K562 (cell line): ENCODE data around the gene ZNF727. TPM values are rescaled to one million over a fixed set of nuclear protein-coding genes. Genes with fewer than 3 reads are reported as not detected.

Source experiments
- ATAC-seq: fragments of 200-7000 bp; cut with Tn5 transposase; 3 replicates; pipeline ENCODE4 v1.9.1; 2020; ENCODE audit warnings: moderate library complexity
- BruUV-seq: library from RNA; stranded (reverse); fragments of 400-500 nt; replicated peaks from 2 replicates; lab custom pipeline; 2021; lab: Mats Ljungman, UMichigan
- CTCF ChIA-PET: fragments of 300-600 bp; formaldehyde crosslinking; extraction: SDS; loops from one replicate; lab custom pipeline; 2021; ENCODE audit warnings: low intra/inter-chr PET ratio; lab: Yijun Ruan, JAX
- POLR2A ChIA-PET: fragments of 300-600, 350-650 bp; sonication (Branson Sonifier 250); formaldehyde crosslinking; extraction: SDS; loops from one replicate; lab custom pipeline; 2021; ENCODE audit warnings: antibody characterized with exemption, inconsistent platforms; lab: Yijun Ruan, JAX
- DNase-seq, 4 experiments: peaks; one replicate each; pipeline versions ENCODE4 v3.0.0 to v3.0.0-alpha.2; 2011 to 2018; ENCODE audit warnings: low spot score in 3 of 4, mixed read lengths in 3 of 4; ENCODE audit errors: extremely low read depth in 1 of 4
- FAIRE-seq: peaks from 2 replicates; lab custom pipeline; 2011; peaks lifted over from hg19 to GRCh38; lab: Jason Lieb, UNC
- H2AFZ ChIP-seq: 2 replicates; pipeline ENCODE4 v1.6.0; 2011; ENCODE audit warnings: low read depth, low read length, control low read depth, inconsistent platforms
- H3K27ac ChIP-seq: fragments of 200-600 bp; 3 replicates; pipeline ENCODE4 v1.8.0; 2011; ENCODE audit warnings: low read depth, mild to moderate bottlenecking, control low read depth, inconsistent platforms, low read length, moderate library complexity, mixed read lengths; ENCODE audit errors: extremely low read depth
- H3K27me3 ChIP-seq, 2 experiments: fragments of 300-600 bp in 1 of 2; 2 replicates in 1 of 2; 3 replicates in 1 of 2; pipeline versions ENCODE4 v1.6.0 to v1.8.0; 2011; ENCODE audit warnings: inconsistent platforms in 2 of 2, low read length in 2 of 2, mild to moderate bottlenecking in 1 of 2, mixed read lengths in 1 of 2, moderate library complexity in 1 of 2; ENCODE audit not compliant: control insufficient read depth in 2 of 2, insufficient read depth in 2 of 2
- H3K36me3 ChIP-seq: fragments of 300-600 bp; 3 replicates; pipeline ENCODE4 v1.8.0; 2011; ENCODE audit warnings: mild to moderate bottlenecking, low read length, inconsistent platforms; ENCODE audit not compliant: control insufficient read depth, insufficient read depth
- H3K4me1 ChIP-seq, 2 experiments: fragments of 200-600 bp in 1 of 2; replicated peaks in 1 of 2; 2 replicates in 1 of 2; 3 replicates in 1 of 2; pipeline versions ENCODE4 v1.5.1 to v1.8.0; 2011; ENCODE audit warnings: inconsistent platforms in 2 of 2, low read length in 2 of 2, mild to moderate bottlenecking in 1 of 2, mixed read lengths in 1 of 2, moderate library complexity in 1 of 2; ENCODE audit not compliant: control insufficient read depth in 2 of 2, insufficient read depth in 2 of 2
- H3K4me2 ChIP-seq: 2 replicates; pipeline ENCODE4 v1.6.1; 2011; ENCODE audit warnings: low read length, control low read depth, inconsistent platforms, mixed read lengths; ENCODE audit not compliant: insufficient read depth
- H3K4me3 ChIP-seq: fragments of 200-600 bp; sonication (generic), shearing (Covaris generic); 2 replicates; pipeline ENCODE4 v1.5.1; 2016; ENCODE audit warnings: control low read depth, inconsistent platforms
- H3K79me2 ChIP-seq: fragments of 200-600 bp; 3 replicates; pipeline ENCODE4 v1.8.0; 2011; ENCODE audit warnings: low read length, inconsistent platforms; ENCODE audit not compliant: control insufficient read depth, insufficient read depth
- H3K9ac ChIP-seq, 2 experiments: 2 replicates each; pipeline versions ENCODE4 v1.6.0 to v1.6.1; 2011; ENCODE audit warnings: low read depth in 2 of 2, low read length in 2 of 2, control low read depth in 1 of 2, inconsistent platforms in 1 of 2, mild to moderate bottlenecking in 1 of 2, mixed read lengths in 1 of 2; ENCODE audit not compliant: insufficient read depth in 1 of 2
- H3K9me1 ChIP-seq: one replicate; pipeline ENCODE4 v1.6.0; 2011; ENCODE audit warnings: inconsistent platforms, mild to moderate bottlenecking, low read length, moderate library complexity; ENCODE audit not compliant: control insufficient read depth, insufficient read depth
- H3K9me3 ChIP-seq: replicated peaks from 2 replicates; pipeline ENCODE4 v1.5.1; 2011; ENCODE audit warnings: low read depth, low read length, inconsistent platforms; ENCODE audit not compliant: control insufficient read depth, insufficient read depth
- H4K20me1 ChIP-seq: replicated peaks from 2 replicates; pipeline ENCODE4 v1.6.1; 2011; ENCODE audit warnings: low read length, inconsistent platforms, mixed read lengths; ENCODE audit not compliant: control insufficient read depth, insufficient read depth
- HNRNPUL1 ChIP-seq: fragments of 200-400 bp; formaldehyde crosslinking; IDR thresholded peaks from 2 replicates; pipeline ENCODE4 v1.6.1; 2017; ENCODE audit warnings: low read length
- PPARD ChIP-seq: fragments of 250-450 bp; sonication (Bioruptor Pico); IDR thresholded peaks from 2 replicates; pipeline ENCODE4 v1.8.0; 2022; ENCODE audit warnings: inconsistent platforms, mild to moderate bottlenecking, moderate library complexity
- SMAD3 ChIP-seq: fragments of 450-650 bp; formaldehyde crosslinking; conservative IDR thresholded peaks from 2 replicates; pipeline ENCODE4 v1.4.0; 2020; ENCODE audit warnings: mild to moderate bottlenecking
- ZFP91 ChIP-seq: sonication (generic); formaldehyde crosslinking; IDR thresholded peaks from 2 replicates; pipeline ENCODE4 v1.8.0; 2022; ENCODE audit warnings: mild to moderate bottlenecking, missing genetic modification reagents
- ZNF263 ChIP-seq: sonication (generic); formaldehyde crosslinking; IDR thresholded peaks from 2 replicates; pipeline ENCODE4 v1.8.0; 2022; ENCODE audit warnings: mild to moderate bottlenecking, missing genetic modification reagents, borderline replicate concordance
- ZNF589 ChIP-seq: fragments of 200-800 bp; sonication (Bioruptor generic); IDR thresholded peaks from 2 replicates; pipeline ENCODE4 v1.6.1; 2016; ENCODE audit warnings: low read depth, missing genetic modification characterization, missing compliant biosample characterization
- ZNF644 ChIP-seq: fragments of 200-800 bp; sonication (Bioruptor generic); IDR thresholded peaks from 2 replicates; pipeline ENCODE4 v1.6.1; 2016; ENCODE audit warnings: low read depth, missing genetic modification characterization, missing compliant biosample characterization
- WGBS: fragments of 100-300 bp; shearing (Covaris generic); methylation state at CpG from one replicate; pipeline ENCODE4 v1.1.6; 2016; ENCODE audit warnings: low coverage, mixed read lengths; ENCODE audit not compliant: insufficient coverage; ENCODE audit errors: missing lambda C conversion rate; 5-methylcytosine and 5-hydroxymethylcytosine counted together
- in situ Hi-C: fragments of 300-500 bp; cut with MboI; formaldehyde crosslinking; loops from 4 replicates; pipeline ENCODE4 v1.15.0; 2018; ENCODE audit warnings: inconsistent platforms, mixed read lengths
- intact Hi-C: fragments of 100-400 bp; cut with micrococcal nuclease; formaldehyde crosslinking; loops from 2 replicates; pipeline ENCODE4 v1.14.2; 2022
- polyA plus RNA-seq, 8 experiments: library from polyadenylated mRNA; depleted of rRNA in 4 of 8; stranded (reverse) in 5 of 8; unstranded in 3 of 8; fragments of >200 nt; fragmentation: Nextera tagmentation in 2 of 8; fragmentation: Illumina TruSeq in 1 of 8; extraction: Ambion mirVana in 2 of 8; extraction: Trizol in 1 of 8; gene quantifications; 2 replicates each; pipeline versions ENCODE4 v1.2.1 to v1.2.3, GENCODE V29; 2011 to 2014; ENCODE audit warnings: inconsistent platforms in 1 of 8, missing spikeins in 1 of 8
- total RNA-seq, 7 experiments: library from RNA; depleted of rRNA in 6 of 7; stranded (reverse); fragments of >200 nt in 6 of 7; fragmentation: Illumina TruSeq in 2 of 7; extraction: Trizol in 2 of 7; gene quantifications; 2 replicates each; pipeline versions ENCODE4 v1.2.1 to v1.2.3, GENCODE V29; 2011 to 2021; ENCODE audit warnings: low replicate concordance in 1 of 7
- TF ChIP-seq, protein P1 (sequence below): fragments of 200-600 bp; sonication (generic); IDR thresholded peaks from one replicate; pipeline ENCODE4 v1.6.1; 2012; ENCODE audit warnings: mild to moderate bottlenecking, low read depth, low read length, inconsistent platforms
- TF ChIP-seq, protein P2 (sequence below): fragments of 250-450 bp; sonication (Bioruptor Pico); IDR thresholded peaks from 2 replicates; pipeline ENCODE4 v1.4.0; 2020

ZNF727 gene
- total and polyA plus RNA-seq, 9 of the 15 experiments (the other 6 are each of a cell fraction or from before 2014, with no cell fraction given) = not detected

DNA sequence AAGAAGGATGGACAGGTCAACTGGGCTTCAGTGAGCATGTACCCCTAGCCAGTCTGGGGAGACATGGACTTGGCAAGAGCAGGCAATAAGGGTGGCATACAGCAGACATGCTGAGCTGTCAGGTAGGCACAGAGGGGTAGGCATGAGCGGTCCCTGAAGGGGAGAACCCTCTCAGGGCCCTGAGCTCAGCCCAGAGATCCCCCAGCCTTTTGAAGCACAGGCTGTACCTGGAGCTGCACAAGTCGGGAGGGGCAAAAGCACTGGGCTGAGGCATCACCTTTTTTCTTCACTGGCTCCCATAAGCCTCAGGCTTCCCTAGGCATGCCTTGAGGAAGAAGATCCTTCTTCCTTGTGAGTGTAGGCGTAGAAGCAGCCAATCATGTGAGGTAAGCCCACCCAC, 42.3 kb downstream of the ZNF727 start:
- no peaks in the 10 kb centered on the region for H4K20me1 ChIP-seq
- H3K9ac ChIP-seq = no peak overlapping the region
- DNase-seq = no peak
- FAIRE-seq = no peak
- no peak overlapping the region for H3K4me2 ChIP-seq
- WGBS = 0% methylated on average over 3 of the region's 3 CpGs
- no peaks in the 10 kb centered on the region for H3K79me2 ChIP-seq
- no peak for ATAC-seq
- intact Hi-C loops (no loop called here), in situ Hi-C loops (no loop called here)
- H3K27ac ChIP-seq = no peak overlapping the region
- no peak overlapping the region for H2AFZ ChIP-seq
- POLR2A ChIA-PET = no interaction called here
- CTCF ChIA-PET = no interaction called here
- no peaks in the 10 kb centered on the region for H3K4me1 ChIP-seq
- no peaks in the 10 kb centered on the region for H3K9me1 ChIP-seq
- no peak overlapping the region for H3K4me3 ChIP-seq
- BruUV-seq = no TSS peak
- H3K36me3 ChIP-seq = no peaks in the 10 kb centered on the region
- H3K9me3 ChIP-seq = 0 out of 2 replicates have a peak, but pooled peaks cover 2% of the 10 kb centered on the region
- H3K27me3 ChIP-seq = no peaks in the 10 kb centered on the region
- TF ChIP-seq ZNF263 (no peak), HNRNPUL1 (no peak), PPARD (CRISPR knock-in tag) (no peak), ZFP91 (CRISPR knock-in tag) (no peak), SMAD3 (CRISPR knock-in tag) (no peak), ZNF644 (tag) (no peak), ZNF589 (no peak)
- TF ChIP-seq, protein P1, sequence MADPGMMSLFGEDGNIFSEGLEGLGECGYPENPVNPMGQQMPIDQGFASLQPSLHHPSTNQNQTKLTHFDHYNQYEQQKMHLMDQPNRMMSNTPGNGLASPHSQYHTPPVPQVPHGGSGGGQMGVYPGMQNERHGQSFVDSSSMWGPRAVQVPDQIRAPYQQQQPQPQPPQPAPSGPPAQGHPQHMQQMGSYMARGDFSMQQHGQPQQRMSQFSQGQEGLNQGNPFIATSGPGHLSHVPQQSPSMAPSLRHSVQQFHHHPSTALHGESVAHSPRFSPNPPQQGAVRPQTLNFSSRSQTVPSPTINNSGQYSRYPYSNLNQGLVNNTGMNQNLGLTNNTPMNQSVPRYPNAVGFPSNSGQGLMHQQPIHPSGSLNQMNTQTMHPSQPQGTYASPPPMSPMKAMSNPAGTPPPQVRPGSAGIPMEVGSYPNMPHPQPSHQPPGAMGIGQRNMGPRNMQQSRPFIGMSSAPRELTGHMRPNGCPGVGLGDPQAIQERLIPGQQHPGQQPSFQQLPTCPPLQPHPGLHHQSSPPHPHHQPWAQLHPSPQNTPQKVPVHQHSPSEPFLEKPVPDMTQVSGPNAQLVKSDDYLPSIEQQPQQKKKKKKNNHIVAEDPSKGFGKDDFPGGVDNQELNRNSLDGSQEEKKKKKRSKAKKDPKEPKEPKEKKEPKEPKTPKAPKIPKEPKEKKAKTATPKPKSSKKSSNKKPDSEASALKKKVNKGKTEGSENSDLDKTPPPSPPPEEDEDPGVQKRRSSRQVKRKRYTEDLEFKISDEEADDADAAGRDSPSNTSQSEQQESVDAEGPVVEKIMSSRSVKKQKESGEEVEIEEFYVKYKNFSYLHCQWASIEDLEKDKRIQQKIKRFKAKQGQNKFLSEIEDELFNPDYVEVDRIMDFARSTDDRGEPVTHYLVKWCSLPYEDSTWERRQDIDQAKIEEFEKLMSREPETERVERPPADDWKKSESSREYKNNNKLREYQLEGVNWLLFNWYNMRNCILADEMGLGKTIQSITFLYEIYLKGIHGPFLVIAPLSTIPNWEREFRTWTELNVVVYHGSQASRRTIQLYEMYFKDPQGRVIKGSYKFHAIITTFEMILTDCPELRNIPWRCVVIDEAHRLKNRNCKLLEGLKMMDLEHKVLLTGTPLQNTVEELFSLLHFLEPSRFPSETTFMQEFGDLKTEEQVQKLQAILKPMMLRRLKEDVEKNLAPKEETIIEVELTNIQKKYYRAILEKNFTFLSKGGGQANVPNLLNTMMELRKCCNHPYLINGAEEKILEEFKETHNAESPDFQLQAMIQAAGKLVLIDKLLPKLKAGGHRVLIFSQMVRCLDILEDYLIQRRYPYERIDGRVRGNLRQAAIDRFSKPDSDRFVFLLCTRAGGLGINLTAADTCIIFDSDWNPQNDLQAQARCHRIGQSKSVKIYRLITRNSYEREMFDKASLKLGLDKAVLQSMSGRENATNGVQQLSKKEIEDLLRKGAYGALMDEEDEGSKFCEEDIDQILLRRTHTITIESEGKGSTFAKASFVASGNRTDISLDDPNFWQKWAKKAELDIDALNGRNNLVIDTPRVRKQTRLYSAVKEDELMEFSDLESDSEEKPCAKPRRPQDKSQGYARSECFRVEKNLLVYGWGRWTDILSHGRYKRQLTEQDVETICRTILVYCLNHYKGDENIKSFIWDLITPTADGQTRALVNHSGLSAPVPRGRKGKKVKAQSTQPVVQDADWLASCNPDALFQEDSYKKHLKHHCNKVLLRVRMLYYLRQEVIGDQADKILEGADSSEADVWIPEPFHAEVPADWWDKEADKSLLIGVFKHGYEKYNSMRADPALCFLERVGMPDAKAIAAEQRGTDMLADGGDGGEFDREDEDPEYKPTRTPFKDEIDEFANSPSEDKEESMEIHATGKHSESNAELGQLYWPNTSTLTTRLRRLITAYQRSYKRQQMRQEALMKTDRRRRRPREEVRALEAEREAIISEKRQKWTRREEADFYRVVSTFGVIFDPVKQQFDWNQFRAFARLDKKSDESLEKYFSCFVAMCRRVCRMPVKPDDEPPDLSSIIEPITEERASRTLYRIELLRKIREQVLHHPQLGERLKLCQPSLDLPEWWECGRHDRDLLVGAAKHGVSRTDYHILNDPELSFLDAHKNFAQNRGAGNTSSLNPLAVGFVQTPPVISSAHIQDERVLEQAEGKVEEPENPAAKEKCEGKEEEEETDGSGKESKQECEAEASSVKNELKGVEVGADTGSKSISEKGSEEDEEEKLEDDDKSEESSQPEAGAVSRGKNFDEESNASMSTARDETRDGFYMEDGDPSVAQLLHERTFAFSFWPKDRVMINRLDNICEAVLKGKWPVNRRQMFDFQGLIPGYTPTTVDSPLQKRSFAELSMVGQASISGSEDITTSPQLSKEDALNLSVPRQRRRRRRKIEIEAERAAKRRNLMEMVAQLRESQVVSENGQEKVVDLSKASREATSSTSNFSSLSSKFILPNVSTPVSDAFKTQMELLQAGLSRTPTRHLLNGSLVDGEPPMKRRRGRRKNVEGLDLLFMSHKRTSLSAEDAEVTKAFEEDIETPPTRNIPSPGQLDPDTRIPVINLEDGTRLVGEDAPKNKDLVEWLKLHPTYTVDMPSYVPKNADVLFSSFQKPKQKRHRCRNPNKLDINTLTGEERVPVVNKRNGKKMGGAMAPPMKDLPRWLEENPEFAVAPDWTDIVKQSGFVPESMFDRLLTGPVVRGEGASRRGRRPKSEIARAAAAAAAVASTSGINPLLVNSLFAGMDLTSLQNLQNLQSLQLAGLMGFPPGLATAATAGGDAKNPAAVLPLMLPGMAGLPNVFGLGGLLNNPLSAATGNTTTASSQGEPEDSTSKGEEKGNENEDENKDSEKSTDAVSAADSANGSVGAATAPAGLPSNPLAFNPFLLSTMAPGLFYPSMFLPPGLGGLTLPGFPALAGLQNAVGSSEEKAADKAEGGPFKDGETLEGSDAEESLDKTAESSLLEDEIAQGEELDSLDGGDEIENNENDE = no peak
- TF ChIP-seq, protein P2, sequence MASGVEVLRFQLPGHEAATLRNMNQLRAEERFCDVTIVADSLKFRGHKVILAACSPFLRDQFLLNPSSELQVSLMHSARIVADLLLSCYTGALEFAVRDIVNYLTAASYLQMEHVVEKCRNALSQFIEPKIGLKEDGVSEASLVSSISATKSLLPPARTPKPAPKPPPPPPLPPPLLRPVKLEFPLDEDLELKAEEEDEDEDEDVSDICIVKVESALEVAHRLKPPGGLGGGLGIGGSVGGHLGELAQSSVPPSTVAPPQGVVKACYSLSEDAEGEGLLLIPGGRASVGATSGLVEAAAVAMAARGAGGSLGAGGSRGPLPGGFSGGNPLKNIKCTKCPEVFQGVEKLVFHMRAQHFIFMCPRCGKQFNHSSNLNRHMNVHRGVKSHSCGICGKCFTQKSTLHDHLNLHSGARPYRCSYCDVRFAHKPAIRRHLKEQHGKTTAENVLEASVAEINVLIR (CRISPR knock-in tag) = no peak
